ENCODE data around the gene DENND2C. TPM values are rescaled to one million over a fixed set of nuclear protein-coding genes. Genes with fewer than 3 reads are reported as not detected.

Gene DENND2C
- total RNA-seq, 2 experiments from 2014 or later, result 0.47 to 0.93 TPM

DNA sequence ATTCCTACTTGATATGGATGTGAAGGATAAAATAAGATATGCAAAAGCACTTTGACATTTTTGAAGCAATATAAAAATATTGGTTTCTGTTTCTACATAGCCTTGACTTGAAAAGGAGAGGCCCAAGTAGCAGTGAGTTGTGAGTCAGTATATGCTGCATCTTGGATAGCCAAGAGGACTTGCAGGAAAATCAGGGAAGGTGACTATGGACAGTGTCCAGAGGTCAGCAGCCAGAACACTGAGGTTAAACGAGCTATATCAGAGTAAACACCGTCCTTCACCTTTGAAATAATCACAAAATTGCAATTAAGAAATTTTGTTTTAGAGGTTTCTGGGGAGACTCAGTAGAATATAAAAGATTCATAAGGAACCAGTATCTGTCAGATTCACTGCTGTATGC is 32.1 kb upstream of the DENND2C start:
- no peaks in the 10 kb centered on the region for H3K9me2 ChIP-seq (ENCODE audit: insufficient read depth, low read length)
- H3K36me3 ChIP-seq (ENCODE audit: insufficient read depth, low read length), result peaks cover 24% of the 10 kb centered on the region
- no peak overlapping the region for H3K27ac ChIP-seq (ENCODE audit: low read depth, low read length, poor library complexity, severe bottlenecking)
- H3K9me3 ChIP-seq (ENCODE audit: low read length), result no peaks in the 10 kb centered on the region
- H3K4me1 ChIP-seq (ENCODE audit: insufficient read depth, low read length, poor library complexity, severe bottlenecking), result no peaks in the 10 kb centered on the region
- ChIA-PET CTCF (ENCODE audit: unreplicated experiment) (no interaction called here), POLR2A (interaction anchor here (0.6 kb wide), 1 partner anchor 14 kb away, joined by 3 read pairs; no protein-coding TSS in a partner anchor)
- H3K4me2 ChIP-seq (ENCODE audit: low read length), result no peak overlapping the region
- H3K4me3 ChIP-seq (ENCODE audit: low read depth, low read length, poor library complexity, severe bottlenecking), result no peak overlapping the region
- BruUV-seq (replicated peaks), result no TSS peak
- no peaks in the 10 kb centered on the region for H4K20me1 ChIP-seq (ENCODE audit: insufficient read depth, low read length)
- H2AFZ ChIP-seq (ENCODE audit: low read length), result no peak overlapping the region
- H3K79me2 ChIP-seq (ENCODE audit: insufficient read depth, low read depth, low read length), result no peaks in the 10 kb centered on the region
- no peak for DNase-seq (ENCODE audit: low spot score)
- no peak for TF ChIP-seq EZH2phosphoT487 (IDR thresholded peaks at IDR 0.05; ENCODE audit: borderline replicate concordance, low read depth, low read length)
- TF ChIP-seq, protein P1, sequence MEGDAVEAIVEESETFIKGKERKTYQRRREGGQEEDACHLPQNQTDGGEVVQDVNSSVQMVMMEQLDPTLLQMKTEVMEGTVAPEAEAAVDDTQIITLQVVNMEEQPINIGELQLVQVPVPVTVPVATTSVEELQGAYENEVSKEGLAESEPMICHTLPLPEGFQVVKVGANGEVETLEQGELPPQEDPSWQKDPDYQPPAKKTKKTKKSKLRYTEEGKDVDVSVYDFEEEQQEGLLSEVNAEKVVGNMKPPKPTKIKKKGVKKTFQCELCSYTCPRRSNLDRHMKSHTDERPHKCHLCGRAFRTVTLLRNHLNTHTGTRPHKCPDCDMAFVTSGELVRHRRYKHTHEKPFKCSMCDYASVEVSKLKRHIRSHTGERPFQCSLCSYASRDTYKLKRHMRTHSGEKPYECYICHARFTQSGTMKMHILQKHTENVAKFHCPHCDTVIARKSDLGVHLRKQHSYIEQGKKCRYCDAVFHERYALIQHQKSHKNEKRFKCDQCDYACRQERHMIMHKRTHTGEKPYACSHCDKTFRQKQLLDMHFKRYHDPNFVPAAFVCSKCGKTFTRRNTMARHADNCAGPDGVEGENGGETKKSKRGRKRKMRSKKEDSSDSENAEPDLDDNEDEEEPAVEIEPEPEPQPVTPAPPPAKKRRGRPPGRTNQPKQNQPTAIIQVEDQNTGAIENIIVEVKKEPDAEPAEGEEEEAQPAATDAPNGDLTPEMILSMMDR (conservative IDR thresholded peaks at IDR 0.05; ENCODE audit: low read length), result no peak
- intact Hi-C loops (cut with micrococcal nuclease; ENCODE audit: unreplicated experiment), result no loop called here

DNA sequence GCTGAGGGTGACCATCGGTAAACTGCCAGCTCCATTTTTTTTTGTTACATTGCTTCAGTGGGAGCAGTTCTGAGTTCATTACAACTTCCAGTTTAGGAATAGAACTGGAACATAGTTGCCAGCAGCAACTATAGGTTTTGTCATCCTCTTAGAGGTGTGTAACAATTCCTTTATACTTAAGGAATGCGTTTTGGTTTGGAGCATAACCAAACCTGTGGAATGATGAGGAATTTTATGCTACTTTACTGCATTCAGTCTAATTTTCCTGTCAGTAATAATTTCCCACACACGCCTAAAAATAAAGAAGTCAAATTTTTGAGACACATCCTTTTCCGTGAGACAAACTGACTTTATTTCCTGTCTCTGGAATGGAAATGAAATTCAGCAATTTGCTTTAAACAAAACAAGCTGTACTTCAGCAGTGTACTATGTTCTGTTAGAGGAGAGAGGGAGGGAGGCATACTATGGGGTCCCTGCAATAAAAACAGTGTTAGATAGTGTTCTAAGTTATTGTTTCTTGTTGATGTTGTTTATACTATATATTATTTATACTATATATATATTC is 30.3 kb upstream of the DENND2C start:
- intact Hi-C loops (cut with micrococcal nuclease; ENCODE audit: unreplicated experiment), result no loop called here
- DNase-seq (ENCODE audit: low spot score), result no peak
- no peaks in the 10 kb centered on the region for H3K9me3 ChIP-seq (ENCODE audit: low read length)
- H3K27ac ChIP-seq (ENCODE audit: low read depth, low read length, poor library complexity, severe bottlenecking), result no peak overlapping the region
- H3K4me2 ChIP-seq (ENCODE audit: low read length), result no peak overlapping the region
- H3K36me3 ChIP-seq (ENCODE audit: insufficient read depth, low read length), result 0 out of 2 replicates have a peak, but pooled peaks cover 6% of the 10 kb centered on the region
- no peak for TF ChIP-seq EZH2phosphoT487 (IDR thresholded peaks at IDR 0.05; ENCODE audit: borderline replicate concordance, low read depth, low read length)
- TF ChIP-seq, protein P1 (conservative IDR thresholded peaks at IDR 0.05; ENCODE audit: low read length), result no peak
- no peaks in the 10 kb centered on the region for H3K9me2 ChIP-seq (ENCODE audit: insufficient read depth, low read length)
- ChIA-PET CTCF (ENCODE audit: unreplicated experiment) (no interaction called here), POLR2A (no interaction called here)
- H3K4me1 ChIP-seq (ENCODE audit: insufficient read depth, low read length, poor library complexity, severe bottlenecking), result no peaks in the 10 kb centered on the region
- BruUV-seq (replicated peaks), result no TSS peak
- H4K20me1 ChIP-seq (ENCODE audit: insufficient read depth, low read length), result no peaks in the 10 kb centered on the region
- no peaks in the 10 kb centered on the region for H3K79me2 ChIP-seq (ENCODE audit: insufficient read depth, low read depth, low read length)
- no peak overlapping the region for H2AFZ ChIP-seq (ENCODE audit: low read length)
- no peak overlapping the region for H3K4me3 ChIP-seq (ENCODE audit: low read depth, low read length, poor library complexity, severe bottlenecking)

DNA sequence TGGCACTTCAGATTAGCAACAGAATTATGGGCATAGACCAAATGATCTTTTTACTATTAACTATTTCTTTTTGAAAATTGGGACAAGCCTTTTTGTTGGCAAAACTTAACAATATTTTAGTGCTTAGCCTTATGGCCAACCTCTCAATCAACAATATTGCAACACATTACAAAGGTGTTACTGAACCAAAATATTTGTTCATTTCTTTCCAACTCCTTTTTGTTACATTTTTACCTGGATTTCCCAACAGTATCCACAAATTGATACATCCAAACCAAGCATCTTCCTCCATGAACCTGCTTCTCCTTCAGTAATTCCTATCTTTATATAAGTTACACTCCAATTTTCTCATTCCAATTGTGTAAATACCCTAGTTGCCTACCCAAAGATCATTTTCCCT is 27.0 kb upstream of the DENND2C start:
- no peaks in the 10 kb centered on the region for H4K20me1 ChIP-seq (ENCODE audit: insufficient read depth, low read length)
- no peak overlapping the region for H3K27ac ChIP-seq (ENCODE audit: low read depth, low read length, poor library complexity, severe bottlenecking)
- H3K4me1 ChIP-seq (ENCODE audit: insufficient read depth, low read length, poor library complexity, severe bottlenecking), result no peaks in the 10 kb centered on the region
- H3K4me2 ChIP-seq (ENCODE audit: low read length), result no peak overlapping the region
- DNase-seq (ENCODE audit: low spot score), result no peak
- no TSS peak for BruUV-seq (replicated peaks)
- no peaks in the 10 kb centered on the region for H3K9me2 ChIP-seq (ENCODE audit: insufficient read depth, low read length)
- ChIA-PET CTCF (ENCODE audit: unreplicated experiment) (no interaction called here), POLR2A (no interaction called here)
- TF ChIP-seq, protein P1 (conservative IDR thresholded peaks at IDR 0.05; ENCODE audit: low read length), result no peak
- TF ChIP-seq EZH2phosphoT487 (IDR thresholded peaks at IDR 0.05; ENCODE audit: borderline replicate concordance, low read depth, low read length), result no peak
- no peak overlapping the region for H2AFZ ChIP-seq (ENCODE audit: low read length)
- H3K4me3 ChIP-seq (ENCODE audit: low read depth, low read length, poor library complexity, severe bottlenecking), result no peak overlapping the region
- no peaks in the 10 kb centered on the region for H3K36me3 ChIP-seq (ENCODE audit: insufficient read depth, low read length)
- no peaks in the 10 kb centered on the region for H3K9me3 ChIP-seq (ENCODE audit: low read length)
- H3K79me2 ChIP-seq (ENCODE audit: insufficient read depth, low read depth, low read length), result no peaks in the 10 kb centered on the region
- intact Hi-C loops (cut with micrococcal nuclease; ENCODE audit: unreplicated experiment), result no loop called here

Data from OCI-LY7 (cell line).